Measurements from ENCODE around the gene IGF2BP3. TPM values are rescaled to one million over a fixed set of nuclear protein-coding genes. Genes with fewer than 3 reads are reported as not detected.

IGF2BP3 gene
- total RNA-seq, 2 experiments from 2014 or later: 41.1 to 94.3 TPM

- Histone ChIP-seq H3K27ac (ENCODE audit: low read depth, low read length, poor library complexity, severe bottlenecking) (no peak overlapping the region), H3K4me3 (ENCODE audit: low read depth, low read length, poor library complexity, severe bottlenecking) (no peak overlapping the region), H3K36me3 (ENCODE audit: insufficient read depth, low read length) (peaks cover 19% of the 10 kb centered on the region), H3K9me3 (ENCODE audit: low read length) (no peaks in the 10 kb centered on the region; the same call in 1 of the 2 replicates), H3K9me2 (ENCODE audit: insufficient read depth, low read length) (no peaks in the 10 kb centered on the region), H2AFZ (ENCODE audit: low read length) (no peak overlapping the region), H3K4me1 (ENCODE audit: insufficient read depth, low read length, poor library complexity, severe bottlenecking) (peaks cover 34% of the 10 kb centered on the region), H4K20me1 (ENCODE audit: insufficient read depth, low read length) (no peaks in the 10 kb centered on the region), H3K4me2 (ENCODE audit: low read length) (no peak overlapping the region), H3K79me2 (ENCODE audit: insufficient read depth, low read depth, low read length) (peaks cover 8% of the 10 kb centered on the region; the same call in 1 of the 2 replicates)
- TF ChIP-seq EZH2phosphoT487 (IDR thresholded peaks at IDR 0.05; ENCODE audit: borderline replicate concordance, low read depth, low read length) (no peak), CTCF (conservative IDR thresholded peaks at IDR 0.05; ENCODE audit: low read length) (no peak)
- no TSS peak for BruUV-seq (replicated peaks)
- ChIA-PET POLR2A (interaction anchor here (1.0 kb wide), 1 partner anchor 44 kb away, joined by 3 read pairs; no protein-coding TSS in a partner anchor), CTCF (ENCODE audit: unreplicated experiment) (no interaction called here)
- intact Hi-C loops (cut with micrococcal nuclease; ENCODE audit: unreplicated experiment): loop anchor here (5.0 kb wide), 3 partner anchors 79 to 356 kb away; partner anchors contain the start of gene STK31
- DNase-seq (ENCODE audit: low spot score): no peak
These were observed 113.6 kb downstream of the IGF2BP3 start for GRCh38 chr7:23356726-23357125.

DNA sequence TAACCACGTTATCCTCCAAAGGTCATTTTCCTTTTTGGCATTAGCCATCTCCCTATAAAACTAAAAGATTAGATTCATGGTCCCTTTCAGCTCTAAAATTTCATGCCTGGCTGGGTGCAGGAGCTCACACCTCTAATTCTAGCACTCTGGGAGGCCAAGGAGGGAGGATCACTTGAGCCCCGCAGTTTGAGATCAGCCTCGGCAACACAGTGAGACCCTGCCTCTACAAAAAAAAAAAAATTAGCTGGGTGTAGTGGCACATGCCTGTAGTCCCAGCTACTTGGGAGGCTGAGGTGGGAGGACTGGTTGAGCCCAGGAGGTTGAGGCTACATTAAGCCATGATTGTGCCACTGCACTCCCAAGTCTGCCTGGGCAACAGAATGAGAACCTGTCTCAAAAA lies 114.1 kb downstream of the IGF2BP3 start:
- CTCF ChIA-PET (ENCODE audit: unreplicated experiment): interaction anchor here (0.6 to 0.7 kb wide), 2 partner anchors 8 to 183 kb away, joined by 3 read pairs; no protein-coding TSS in a partner anchor
- TF ChIP-seq EZH2phosphoT487 (IDR thresholded peaks at IDR 0.05; ENCODE audit: borderline replicate concordance, low read depth, low read length) (no peak), CTCF (conservative IDR thresholded peaks at IDR 0.05; ENCODE audit: low read length) (no peak)
- BruUV-seq (replicated peaks): no TSS peak
- no peak overlapping the region for H3K4me3 ChIP-seq (ENCODE audit: low read depth, low read length, poor library complexity, severe bottlenecking)
- intact Hi-C loops (cut with micrococcal nuclease; ENCODE audit: unreplicated experiment): loop anchor here (5.0 kb wide), 3 partner anchors 79 to 356 kb away; partner anchors contain the start of gene STK31
- H3K9me3 ChIP-seq (ENCODE audit: low read length): no peaks in the 10 kb centered on the region; the same call in 1 of the 2 replicates
- H3K4me2 ChIP-seq (ENCODE audit: low read length): no peak overlapping the region
- no peaks in the 10 kb centered on the region for H3K9me2 ChIP-seq (ENCODE audit: insufficient read depth, low read length)
- no peaks in the 10 kb centered on the region for H4K20me1 ChIP-seq (ENCODE audit: insufficient read depth, low read length)
- peaks cover 8% of the 10 kb centered on the region; the same call in 1 of the 2 replicates for H3K79me2 ChIP-seq (ENCODE audit: insufficient read depth, low read depth, low read length)
- POLR2A ChIA-PET: interaction anchor here (0.7 to 1.0 kb wide), 2 partner anchors 43 to 196 kb away, joined by 3 to 5 read pairs; no protein-coding TSS in a partner anchor
- peaks cover 30% of the 10 kb centered on the region for H3K4me1 ChIP-seq (ENCODE audit: insufficient read depth, low read length, poor library complexity, severe bottlenecking)
- no peak overlapping the region for H2AFZ ChIP-seq (ENCODE audit: low read length)
- no peak overlapping the region for H3K27ac ChIP-seq (ENCODE audit: low read depth, low read length, poor library complexity, severe bottlenecking)
- H3K36me3 ChIP-seq (ENCODE audit: insufficient read depth, low read length): peaks cover 17% of the 10 kb centered on the region
- no peak for DNase-seq (ENCODE audit: low spot score)

DNA sequence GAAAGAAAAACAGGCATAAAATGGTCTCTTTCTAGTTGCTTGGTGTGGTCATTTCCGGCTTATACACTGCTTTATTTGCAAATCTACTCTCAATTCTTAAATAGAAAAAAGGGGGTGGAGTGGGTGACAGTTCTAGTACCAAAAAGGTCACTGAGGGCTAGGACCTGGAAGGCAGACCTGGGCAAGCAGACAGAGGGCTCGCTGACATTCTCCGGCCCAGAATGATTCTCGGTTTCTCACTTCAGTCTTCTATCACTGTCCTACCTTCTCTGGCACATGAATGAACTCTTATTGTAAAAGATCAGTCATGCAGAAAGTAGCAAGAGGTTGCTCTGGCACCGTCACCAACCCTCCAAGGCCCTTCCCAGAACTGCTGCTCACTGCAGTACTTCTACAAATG lies 117.1 kb downstream of the IGF2BP3 start:
- Histone ChIP-seq H3K4me3 (ENCODE audit: low read depth, low read length, poor library complexity, severe bottlenecking) (peak overlapping the region; percentile 34), H3K9me2 (ENCODE audit: insufficient read depth, low read length) (no peaks in the 10 kb centered on the region), H3K79me2 (ENCODE audit: insufficient read depth, low read depth, low read length) (peaks cover 8% of the 10 kb centered on the region; the same call in 1 of the 2 replicates), H3K4me1 (ENCODE audit: insufficient read depth, low read length, poor library complexity, severe bottlenecking) (peaks cover 25% of the 10 kb centered on the region), H4K20me1 (ENCODE audit: insufficient read depth, low read length) (no peaks in the 10 kb centered on the region), H3K4me2 (ENCODE audit: low read length) (peak overlapping the region; percentile 67), H2AFZ (ENCODE audit: low read length) (no peak overlapping the region), H3K27ac (ENCODE audit: low read depth, low read length, poor library complexity, severe bottlenecking) (peak overlapping the region; percentile 44), H3K9me3 (ENCODE audit: low read length) (no peaks in the 10 kb centered on the region), H3K36me3 (ENCODE audit: insufficient read depth, low read length) (peaks cover 13% of the 10 kb centered on the region; the same call in 1 of the 2 replicates)
- peak; percentile 62 for DNase-seq (ENCODE audit: low spot score)
- BruUV-seq (replicated peaks): no TSS peak
- intact Hi-C loops (cut with micrococcal nuclease; ENCODE audit: unreplicated experiment): no loop called here
- POLR2A ChIA-PET: interaction anchor here (0.5 to 1.3 kb wide), 5 partner anchors 9 to 120 kb away, joined by 3 read pairs; no protein-coding TSS in a partner anchor
- CTCF ChIA-PET (ENCODE audit: unreplicated experiment): no interaction called here
- no peak for TF ChIP-seq EZH2phosphoT487 (IDR thresholded peaks at IDR 0.05; ENCODE audit: borderline replicate concordance, low read depth, low read length)
- TF ChIP-seq CTCF (conservative IDR thresholded peaks at IDR 0.05; ENCODE audit: low read length): no peak
